Endodermal cell (in vitro differentiated cells): Measurements from ENCODE around the gene EDC4. TPM values are rescaled to one million over a fixed set of nuclear protein-coding genes. Genes with fewer than 3 reads are reported as not detected.

ENCODE experiments used
- DNase-seq: peaks from one replicate; pipeline ENCODE4 v3.0.0-alpha.2; 2017
- H3K27ac ChIP-seq: 2 replicates; pipeline ENCODE4 v1.5.1; 2013; ENCODE audit warnings: mild to moderate bottlenecking, low read depth, low read length, moderate library complexity
- H3K27me3 ChIP-seq: 2 replicates; pipeline ENCODE4 v1.6.1; 2013; ENCODE audit warnings: mild to moderate bottlenecking, low read length, moderate library complexity; ENCODE audit not compliant: insufficient read depth, control insufficient read depth, poor library complexity, severe bottlenecking
- H3K36me3 ChIP-seq: 2 replicates; pipeline ENCODE4 v1.7.0; 2013; ENCODE audit warnings: mild to moderate bottlenecking, low read length, moderate library complexity; ENCODE audit not compliant: control insufficient read depth, insufficient read depth
- H3K4me1 ChIP-seq: one replicate; pipeline ENCODE4 v1.7.0; 2013; ENCODE audit warnings: low read length; ENCODE audit not compliant: control insufficient read depth, insufficient read depth
- H3K4me3 ChIP-seq: 2 replicates; pipeline ENCODE4 v1.5.1; 2013; ENCODE audit warnings: mild to moderate bottlenecking, low read length, moderate library complexity
- H3K9ac ChIP-seq: 2 replicates; pipeline ENCODE4 v1.6.1; 2013; ENCODE audit warnings: mild to moderate bottlenecking, low read length, moderate library complexity; ENCODE audit not compliant: poor library complexity, severe bottlenecking; ENCODE audit errors: extremely low read depth
- H3K9me3 ChIP-seq: 2 replicates; pipeline ENCODE4 v1.6.1; 2013; ENCODE audit warnings: mild to moderate bottlenecking, low read length, moderate library complexity; ENCODE audit not compliant: control insufficient read depth
- H3K27ac Mint-ChIP-seq: 2 replicates; pipeline ENCODE4 v1.8.0; 2020; ENCODE audit warnings: mixed read lengths
- H3K27me3 Mint-ChIP-seq: 2 replicates; pipeline ENCODE4 v1.8.0; 2021; ENCODE audit warnings: mild to moderate bottlenecking, mixed read lengths; ENCODE audit not compliant: insufficient read depth
- H3K36me3 Mint-ChIP-seq: 2 replicates; pipeline ENCODE4 v1.8.0; 2020; ENCODE audit warnings: low read depth, mixed read lengths
- H3K4me1 Mint-ChIP-seq: 2 replicates; pipeline ENCODE4 v1.8.0; 2020; ENCODE audit warnings: mixed read lengths
- H3K4me3 Mint-ChIP-seq: 2 replicates; pipeline ENCODE4 v1.8.0; 2020; ENCODE audit warnings: mild to moderate bottlenecking, moderate library complexity, mixed read lengths
- H3K9me3 Mint-ChIP-seq: 2 replicates; pipeline ENCODE4 v1.8.0; 2020; ENCODE audit warnings: mild to moderate bottlenecking, mixed read lengths
- CTCF ChIP-seq: fragments of 200-600 bp; sonication (generic); conservative IDR thresholded peaks from 2 replicates; pipeline ENCODE4 v1.5.0; 2021; ENCODE audit warnings: antibody characterized with exemption, mild to moderate bottlenecking
- whole genome bisulfite sequencing, 2 experiments: methylation state at CpG; one replicate each; pipeline versions ENCODE4 v1.1.5 to v1.1.7; 2013; ENCODE audit warnings: missing lambda C conversion rate in 2 of 2, mixed read lengths in 1 of 2; ENCODE audit not compliant: insufficient coverage in 1 of 2, insufficient read length in 1 of 2; 5-methylcytosine and 5-hydroxymethylcytosine counted together
- total RNA-seq, 2 donors: library from RNA; stranded (reverse); fragmentation: NEBNext Ultra II Directional in 1 of 2; extraction: Animal tissue kit (Norgen Biotek cat#: 25700) in 1 of 2; gene quantifications; 2 replicates in 1 of 2; 3 replicates in 1 of 2; pipeline ENCODE4 v1.2.1, GENCODE V29; 2021

Gene EDC4
- total RNA-seq, 2 donors from 2014 or later, result 69.2 to 74.3 TPM

DNA sequence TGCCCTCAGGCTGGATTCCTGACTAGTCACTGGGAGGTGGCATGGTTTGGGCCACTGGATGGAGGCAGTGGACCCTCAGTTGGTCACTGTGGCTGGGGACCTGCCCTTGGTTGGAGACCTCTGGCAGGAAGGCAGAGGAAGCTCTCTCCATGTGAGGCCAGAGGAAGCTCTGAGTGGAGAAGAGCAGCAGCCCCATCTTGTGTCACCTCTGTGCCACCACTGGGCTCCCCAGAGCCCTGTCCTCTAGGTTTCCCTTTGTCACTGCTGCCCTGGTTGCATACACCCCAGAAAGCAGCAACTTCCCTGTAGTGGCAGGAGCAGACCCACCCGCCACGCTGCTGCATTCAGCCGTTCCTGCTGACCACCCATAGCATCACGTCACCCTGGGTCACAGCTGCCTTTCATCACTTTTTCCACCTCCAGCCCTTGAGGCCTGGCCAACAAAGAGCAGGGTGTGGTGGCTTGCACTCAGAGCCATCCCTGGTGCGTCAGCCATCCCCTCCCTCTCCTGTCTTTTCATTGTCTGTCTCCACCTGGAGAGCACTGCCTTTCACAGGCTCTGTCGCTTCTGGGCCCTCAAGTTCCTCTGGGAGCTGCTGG is 46.9 kb downstream of the EDC4 start:
- no peaks in the 10 kb centered on the region for H3K9me3 ChIP-seq
- 98 to 100% methylated on average over 4 to 6 of the region's 6 CpGs for WGBS, 2 experiments
- Mint-ChIP-seq H3K4me1 (peaks cover 29% of the 10 kb centered on the region), H3K36me3 (peaks cover 19% of the 10 kb centered on the region), H3K27me3 (no peaks in the 10 kb centered on the region), H3K27ac (peak overlapping the region; percentile 70), H3K4me3 (no peak overlapping the region), H3K9me3 (no peaks in the 10 kb centered on the region)
- H3K4me3 ChIP-seq, result no peak overlapping the region
- DNase-seq, result no peak
- H3K9ac ChIP-seq, result no peak overlapping the region
- H3K36me3 ChIP-seq, result peaks cover 18% of the 10 kb centered on the region
- peak; percentile 32 for TF ChIP-seq CTCF
- H3K27me3 ChIP-seq, result no peaks in the 10 kb centered on the region
- H3K27ac ChIP-seq, result no peak overlapping the region
- peaks cover 3% of the 10 kb centered on the region for H3K4me1 ChIP-seq

DNA sequence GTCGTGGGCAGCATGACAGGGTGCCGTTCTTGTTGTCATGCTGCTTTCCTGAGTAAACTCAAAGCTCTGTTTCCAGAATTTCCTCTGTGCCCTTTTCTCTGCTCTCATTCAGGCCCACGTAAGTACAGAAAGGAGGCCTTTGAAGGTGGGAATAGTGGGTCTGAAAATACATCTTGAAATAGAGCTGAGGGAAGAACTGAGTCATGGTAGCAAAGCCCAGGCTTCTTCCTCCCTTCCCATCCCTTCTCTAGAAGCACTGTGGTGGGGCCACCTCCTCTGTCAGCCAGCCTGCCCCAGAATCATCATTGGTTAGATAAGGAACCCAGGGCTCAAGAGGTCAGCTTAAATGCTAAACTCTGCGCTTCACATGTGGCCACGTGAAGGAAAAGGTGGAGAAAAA is 49.4 kb downstream of the EDC4 start:
- Histone ChIP-seq H3K27me3 (no peaks in the 10 kb centered on the region), H3K36me3 (peaks cover 6% of the 10 kb centered on the region), H3K9ac (no peak overlapping the region), H3K9me3 (no peaks in the 10 kb centered on the region), H3K4me3 (no peak overlapping the region), H3K4me1 (no peaks in the 10 kb centered on the region), H3K27ac (no peak overlapping the region)
- Mint-ChIP-seq H3K9me3 (no peaks in the 10 kb centered on the region), H3K4me3 (no peak overlapping the region), H3K36me3 (peaks cover 19% of the 10 kb centered on the region), H3K27ac (peak overlapping the region; percentile 48), H3K27me3 (no peaks in the 10 kb centered on the region), H3K4me1 (peaks cover 14% of the 10 kb centered on the region)
- TF ChIP-seq CTCF, result no peak
- 87 to 91% methylated on average over 4 to 5 of the region's 5 CpGs for WGBS, 2 experiments
- no peak for DNase-seq

GRCh38 chr16:67922740-67923139 is 49.9 kb downstream of the EDC4 start:
- H3K4me3 ChIP-seq, result no peak overlapping the region
- no peaks in the 10 kb centered on the region for H3K9me3 ChIP-seq
- H3K4me3 Mint-ChIP-seq, result no peak overlapping the region
- no peak overlapping the region for H3K27ac ChIP-seq
- 93 to 97% methylated on average over 8 of the region's 8 CpGs for WGBS, 2 experiments
- no peaks in the 10 kb centered on the region for H3K4me1 ChIP-seq
- peaks cover 14% of the 10 kb centered on the region for H3K4me1 Mint-ChIP-seq
- peaks cover under 1% of the 10 kb centered on the region for H3K36me3 ChIP-seq
- H3K9ac ChIP-seq, result no peak overlapping the region
- no peaks in the 10 kb centered on the region for H3K9me3 Mint-ChIP-seq
- peak overlapping the region; percentile 33 for H3K27ac Mint-ChIP-seq
- no peak for DNase-seq
- TF ChIP-seq CTCF, result no peak
- no peaks in the 10 kb centered on the region for H3K27me3 ChIP-seq
- no peaks in the 10 kb centered on the region for H3K27me3 Mint-ChIP-seq
- H3K36me3 Mint-ChIP-seq, result peaks cover 16% of the 10 kb centered on the region
